ENCODE measurements around the gene POLR3B.

The POLR3B gene

DNA sequence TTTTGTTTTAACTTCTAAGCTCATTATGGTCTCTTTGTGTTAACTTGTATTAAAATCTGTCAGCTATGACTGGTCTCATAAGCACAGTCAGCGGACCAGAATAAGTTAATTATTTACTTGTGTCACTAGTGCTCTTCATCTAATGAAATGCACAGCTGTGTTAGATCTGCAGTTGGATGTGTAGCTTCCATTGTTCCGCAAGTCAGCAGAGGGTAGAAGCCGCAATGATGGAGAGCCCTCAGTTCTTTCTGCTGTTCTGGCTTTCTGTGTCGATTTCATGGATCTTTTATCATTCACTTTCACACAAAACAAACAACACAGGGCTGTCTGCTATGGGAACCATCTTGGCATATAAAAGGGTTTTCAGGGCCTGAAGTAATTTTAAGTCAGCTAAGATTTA is 136.0 kb downstream of the POLR3B start:
- Histone ChIP-seq H2AFZ (ENCODE audit: low read depth) (no peak overlapping the region), H3K4me2 (no peak overlapping the region), H3K27me3 (ENCODE audit: insufficient read depth, low read depth) (no peaks in the 10 kb centered on the region), H3K79me2 (ENCODE audit: insufficient read depth, low read depth) (no peaks in the 10 kb centered on the region), H3K27ac (no peak overlapping the region), H3K4me3 (IDR thresholded peaks at IDR 0.05; ENCODE audit: insufficient read depth, low read depth, low read length) (no peak overlapping the region), H3K36me3 (ENCODE audit: insufficient read depth) (no peaks in the 10 kb centered on the region), H3K9ac (no peak overlapping the region), H3K4me1 (ENCODE audit: low read depth, poor library complexity, severe bottlenecking) (no peaks in the 10 kb centered on the region), H4K20me1 (ENCODE audit: insufficient read depth) (no peaks in the 10 kb centered on the region)
- TF ChIP-seq, protein P1, sequence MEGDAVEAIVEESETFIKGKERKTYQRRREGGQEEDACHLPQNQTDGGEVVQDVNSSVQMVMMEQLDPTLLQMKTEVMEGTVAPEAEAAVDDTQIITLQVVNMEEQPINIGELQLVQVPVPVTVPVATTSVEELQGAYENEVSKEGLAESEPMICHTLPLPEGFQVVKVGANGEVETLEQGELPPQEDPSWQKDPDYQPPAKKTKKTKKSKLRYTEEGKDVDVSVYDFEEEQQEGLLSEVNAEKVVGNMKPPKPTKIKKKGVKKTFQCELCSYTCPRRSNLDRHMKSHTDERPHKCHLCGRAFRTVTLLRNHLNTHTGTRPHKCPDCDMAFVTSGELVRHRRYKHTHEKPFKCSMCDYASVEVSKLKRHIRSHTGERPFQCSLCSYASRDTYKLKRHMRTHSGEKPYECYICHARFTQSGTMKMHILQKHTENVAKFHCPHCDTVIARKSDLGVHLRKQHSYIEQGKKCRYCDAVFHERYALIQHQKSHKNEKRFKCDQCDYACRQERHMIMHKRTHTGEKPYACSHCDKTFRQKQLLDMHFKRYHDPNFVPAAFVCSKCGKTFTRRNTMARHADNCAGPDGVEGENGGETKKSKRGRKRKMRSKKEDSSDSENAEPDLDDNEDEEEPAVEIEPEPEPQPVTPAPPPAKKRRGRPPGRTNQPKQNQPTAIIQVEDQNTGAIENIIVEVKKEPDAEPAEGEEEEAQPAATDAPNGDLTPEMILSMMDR (conservative IDR thresholded peaks at IDR 0.05; ENCODE audit: low read depth, low read length) = no peak

DNA sequence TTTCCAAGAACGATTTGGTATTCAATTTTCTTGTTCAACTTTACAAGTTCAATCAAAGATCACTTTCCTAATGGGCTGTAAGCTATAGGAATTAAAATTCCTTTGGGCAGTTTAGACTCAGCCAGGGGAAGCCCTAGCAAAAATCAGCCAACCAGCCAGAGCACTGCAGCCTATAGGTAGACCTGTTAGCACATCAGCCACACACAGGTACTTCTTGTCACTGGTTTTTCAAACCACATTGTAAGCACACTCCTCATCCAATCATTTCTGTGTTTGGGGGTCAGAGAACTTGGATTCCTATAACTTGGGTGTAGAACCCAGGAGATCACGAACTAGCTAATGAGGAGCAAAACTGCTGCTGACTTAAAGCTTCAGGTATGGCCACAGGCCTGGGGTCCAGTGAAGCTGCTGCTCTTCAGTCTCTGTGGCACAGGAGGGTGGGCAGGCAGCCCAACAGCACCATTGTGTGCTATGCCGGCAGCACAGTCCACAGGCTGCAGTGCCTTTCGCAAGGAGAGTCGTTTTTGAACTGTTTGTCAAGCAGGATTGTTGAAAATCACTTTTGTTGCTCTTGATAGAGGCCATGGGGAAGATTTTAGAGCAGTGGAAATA is 137.9 kb downstream of the POLR3B start:
- Histone ChIP-seq H2AFZ (ENCODE audit: low read depth) (no peak overlapping the region), H3K79me2 (ENCODE audit: insufficient read depth, low read depth) (no peaks in the 10 kb centered on the region), H4K20me1 (ENCODE audit: insufficient read depth) (no peaks in the 10 kb centered on the region), H3K27ac (no peak overlapping the region), H3K9ac (no peak overlapping the region), H3K27me3 (ENCODE audit: insufficient read depth, low read depth) (no peaks in the 10 kb centered on the region), H3K4me3 (IDR thresholded peaks at IDR 0.05; ENCODE audit: insufficient read depth, low read depth, low read length) (no peak overlapping the region), H3K4me2 (no peak overlapping the region), H3K36me3 (ENCODE audit: insufficient read depth) (no peaks in the 10 kb centered on the region), H3K4me1 (ENCODE audit: low read depth, poor library complexity, severe bottlenecking) (no peaks in the 10 kb centered on the region)
- TF ChIP-seq, protein P1 (conservative IDR thresholded peaks at IDR 0.05; ENCODE audit: low read depth, low read length) = no peak

DNA sequence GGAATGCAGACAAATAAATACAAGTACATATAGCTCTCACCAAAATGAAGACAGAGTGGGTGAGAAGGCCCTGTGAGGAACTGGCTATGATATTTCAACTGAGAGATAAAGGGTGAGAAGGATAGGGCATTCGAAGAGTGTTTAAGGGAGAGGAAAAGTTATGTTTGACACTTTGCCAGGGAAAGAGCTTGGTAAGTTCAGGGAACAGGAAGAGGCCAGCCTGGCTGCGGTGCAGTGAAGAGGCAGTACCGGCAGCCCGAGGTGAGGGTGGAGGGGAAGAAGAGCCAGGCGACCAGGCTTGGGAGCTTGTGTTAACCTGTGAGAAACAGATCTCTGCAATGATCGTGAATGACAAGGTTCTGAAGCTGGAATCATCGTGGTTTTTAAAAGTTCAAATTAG is 140.5 kb downstream of the POLR3B start:
- Histone ChIP-seq H2AFZ (ENCODE audit: low read depth) (no peak overlapping the region), H3K79me2 (ENCODE audit: insufficient read depth, low read depth) (no peaks in the 10 kb centered on the region), H3K4me2 (no peak overlapping the region), H4K20me1 (ENCODE audit: insufficient read depth) (no peaks in the 10 kb centered on the region), H3K27me3 (ENCODE audit: insufficient read depth, low read depth) (no peaks in the 10 kb centered on the region), H3K4me1 (ENCODE audit: low read depth, poor library complexity, severe bottlenecking) (no peaks in the 10 kb centered on the region), H3K36me3 (ENCODE audit: insufficient read depth) (no peaks in the 10 kb centered on the region), H3K9ac (no peak overlapping the region), H3K27ac (no peak overlapping the region), H3K4me3 (IDR thresholded peaks at IDR 0.05; ENCODE audit: insufficient read depth, low read depth, low read length) (no peak overlapping the region)
- TF ChIP-seq, protein P1 (conservative IDR thresholded peaks at IDR 0.05; ENCODE audit: low read depth, low read length) = no peak

DNA sequence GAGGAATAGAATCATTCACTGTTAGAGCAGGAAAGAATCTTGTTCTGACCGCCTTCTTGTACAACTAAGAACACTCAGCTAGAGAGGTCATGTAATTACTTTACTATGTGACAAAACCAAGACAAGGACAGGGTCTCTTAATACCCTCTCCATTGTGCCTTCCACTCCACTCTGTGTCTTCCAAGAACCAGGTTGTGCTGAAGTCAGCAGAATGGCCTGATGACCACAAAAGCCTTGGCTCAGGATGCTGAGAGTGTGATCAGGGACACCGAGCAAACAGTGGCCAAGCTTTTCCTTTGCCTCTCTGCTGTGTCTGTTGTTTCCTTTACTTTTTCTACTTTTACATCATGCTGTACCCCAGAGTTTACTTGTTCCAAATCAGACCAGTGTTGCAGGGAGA is 142.1 kb downstream of the POLR3B start:
- H3K9ac ChIP-seq = no peak overlapping the region
- no peak overlapping the region for H2AFZ ChIP-seq (ENCODE audit: low read depth)
- no peaks in the 10 kb centered on the region for H3K36me3 ChIP-seq (ENCODE audit: insufficient read depth)
- H4K20me1 ChIP-seq (ENCODE audit: insufficient read depth) = no peaks in the 10 kb centered on the region
- no peaks in the 10 kb centered on the region for H3K27me3 ChIP-seq (ENCODE audit: insufficient read depth, low read depth)
- no peak overlapping the region for H3K4me3 ChIP-seq (IDR thresholded peaks at IDR 0.05; ENCODE audit: insufficient read depth, low read depth, low read length)
- H3K27ac ChIP-seq = no peak overlapping the region
- H3K4me1 ChIP-seq (ENCODE audit: low read depth, poor library complexity, severe bottlenecking) = no peaks in the 10 kb centered on the region
- no peak overlapping the region for H3K4me2 ChIP-seq
- TF ChIP-seq, protein P1 (conservative IDR thresholded peaks at IDR 0.05; ENCODE audit: low read depth, low read length) = no peak
- no peaks in the 10 kb centered on the region for H3K79me2 ChIP-seq (ENCODE audit: insufficient read depth, low read depth)
